Measurements from ENCODE around the gene ZNF587B.
"Not testable (repeated sequence)": the region's sequence is repeated elsewhere in the genome, so short reads cannot be mapped to it uniquely, and the experiment has no call there.

- not testable (repeated sequence) for TF ChIP-seq EZH2 (IDR thresholded peaks at IDR 0.05; ENCODE audit: borderline replicate concordance, low read length); CTCF (conservative IDR thresholded peaks at IDR 0.05 in 1 of 2, IDR thresholded peaks at IDR 0.05 in 1 of 2; ENCODE audit: extremely low read depth in 1 of 2, insufficient read depth in 1 of 2, low read depth in 1 of 2, low read length in 2 of 2)
Observed at GRCh38 chr19:57847164-57847563, 17.1 kb downstream of the ZNF587B start.
